Measurements from ENCODE around the gene NDOR1.

NDOR1 gene

DNA sequence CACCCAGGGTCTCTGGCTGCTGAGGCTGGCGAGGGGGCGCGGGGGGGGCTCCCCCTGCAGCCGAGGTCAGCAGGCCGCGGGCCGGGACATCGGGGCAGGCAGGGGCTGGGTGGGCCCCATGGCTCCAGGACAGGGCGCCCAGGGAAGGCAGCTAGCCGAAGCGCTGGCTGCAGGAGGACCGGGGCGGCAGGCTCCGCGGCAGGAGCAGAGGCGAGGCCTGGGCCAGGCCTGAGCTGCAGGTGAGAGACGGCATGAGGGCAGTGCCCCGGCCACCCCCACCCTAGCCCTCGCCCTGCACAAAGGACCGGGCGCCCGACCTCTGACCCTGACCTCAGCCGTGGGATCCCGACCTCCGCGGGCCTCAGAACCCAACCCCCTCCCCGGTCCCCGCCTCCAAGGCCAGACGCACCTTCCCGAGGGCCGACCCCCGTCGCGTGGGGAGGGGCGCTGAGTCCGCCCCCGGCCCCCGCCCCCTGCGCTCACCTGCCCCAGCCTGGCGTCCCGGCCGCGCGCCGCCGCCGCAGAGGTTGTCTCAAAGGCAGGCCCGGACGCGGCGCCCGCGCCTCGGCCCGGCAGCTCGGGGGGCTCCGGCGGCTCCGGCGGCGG lies 16.1 kb downstream of the NDOR1 start:
- no peaks in the 10 kb centered on the region for H3K9me3 ChIP-seq (ENCODE audit: control extremely low read depth in 1 of 5, control insufficient read depth in 4 of 5, insufficient read depth in 2 of 5, low read depth in 1 of 5, low read length in 4 of 5)
- H3K4me3 ChIP-seq (ENCODE audit: control insufficient read depth in 1 of 7, extremely low read depth in 1 of 7, insufficient read depth in 4 of 7, low read depth in 2 of 7, low read length in 6 of 7): peak overlapping the region in 5 of 7 experiments; percentile 25 to 93 (median 46)
- peaks cover 2 to 30% (median 26%) of the 10 kb centered on the region in 4 experiments for H3K4me1 ChIP-seq (ENCODE audit: control extremely low read depth in 1 of 4, control insufficient read depth in 4 of 4, insufficient read depth in 4 of 4, low read length in 3 of 4)
- CTCF ChIA-PET: interaction anchor here (1.1 to 1.2 kb wide), 2 partner anchors 11 to 32 kb away, joined by 3 to 4 read pairs; no protein-coding TSS in a partner anchor
- H3K27me3 ChIP-seq (replicated peaks in 2 of 5; ENCODE audit: control insufficient read depth in 4 of 5, insufficient read depth in 5 of 5, low read length in 4 of 5): peaks cover 0 to 6% (median 0%) of the 10 kb centered on the region in 5 experiments
- no peak for DNase-seq
- whole genome bisulfite sequencing (ENCODE audit: insufficient coverage): 11% methylated on average over 39 of the region's 61 CpGs
- peaks cover 0 to 11% (median 1%) of the 10 kb centered on the region in 4 experiments for H3K36me3 ChIP-seq (ENCODE audit: control insufficient read depth in 4 of 4, insufficient read depth in 4 of 4, low read length in 3 of 4)
- POLR2A ChIA-PET: no interaction called here
- H3K27ac ChIP-seq (ENCODE audit: insufficient read depth in 1 of 2, low read depth in 1 of 2, low read length in 2 of 2, poor library complexity in 1 of 2, severe bottlenecking in 2 of 2): no peak overlapping the region

DNA sequence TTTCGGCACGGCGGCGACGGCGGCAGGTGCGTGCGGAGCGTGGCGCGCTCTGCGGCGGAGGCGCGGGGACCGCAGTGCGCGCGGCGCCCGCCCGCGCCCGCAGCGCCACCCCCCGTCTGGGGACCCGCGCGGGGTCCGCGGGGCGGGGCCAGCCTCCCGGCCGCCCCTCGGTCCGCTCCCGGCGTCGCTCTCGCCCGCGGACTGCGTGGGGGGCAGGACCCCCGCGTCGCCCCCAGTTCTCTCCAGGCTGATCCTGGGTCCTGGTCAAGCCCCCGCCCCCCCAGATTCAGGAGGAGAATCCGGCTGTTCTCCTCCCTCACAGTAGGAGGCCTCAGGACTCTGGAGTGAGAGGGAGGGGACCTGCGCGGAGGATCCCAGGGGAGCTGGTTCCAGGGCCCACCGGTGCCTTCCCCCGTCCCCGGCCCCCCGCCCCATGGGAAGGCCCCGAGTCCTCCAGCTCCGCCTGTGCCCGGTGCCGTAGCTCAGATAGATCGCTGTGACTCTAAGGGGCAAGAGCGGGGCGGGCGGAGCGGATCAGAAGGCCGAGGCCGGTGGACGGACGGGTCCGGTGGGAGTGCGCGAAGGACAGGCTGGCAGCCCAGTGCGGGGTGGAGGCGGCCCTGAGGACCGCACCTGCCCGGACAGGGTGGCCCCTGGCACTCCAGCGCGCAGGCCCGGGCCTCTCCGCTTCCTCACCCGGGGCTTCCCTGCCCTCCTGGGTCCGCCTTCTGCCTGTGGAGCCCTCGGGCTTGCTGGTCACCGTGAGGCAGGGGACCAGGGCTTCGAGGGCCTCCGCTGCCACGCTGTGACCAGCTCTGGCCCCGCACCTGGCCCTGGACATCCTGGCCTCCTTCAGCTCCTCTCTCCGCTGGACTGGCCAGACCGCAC lies 16.9 kb downstream of the NDOR1 start, which contains the start of gene RNF208:
Gene RNF208 (minus strand): TSS at position 51 of the 888 bp plus-strand sequence. CDS start 1,028 bp downstream, outside the sequence.
- Histone ChIP-seq H3K27ac (ENCODE audit: insufficient read depth in 1 of 2, low read depth in 1 of 2, low read length in 2 of 2, poor library complexity in 1 of 2, severe bottlenecking in 2 of 2) (no peak within 1 kb of the TSS), H3K36me3 (ENCODE audit: control insufficient read depth in 4 of 4, insufficient read depth in 4 of 4, low read length in 3 of 4) (peaks cover 0 to 6% (median 0%) of the 10 kb centered on the region in 4 experiments), H3K27me3 (replicated peaks in 2 of 5; ENCODE audit: control insufficient read depth in 4 of 5, insufficient read depth in 5 of 5, low read length in 4 of 5) (peaks cover 0 to 13% (median 0%) of the 10 kb centered on the region in 5 experiments), H3K4me1 (ENCODE audit: control extremely low read depth in 1 of 4, control insufficient read depth in 4 of 4, insufficient read depth in 4 of 4, low read length in 3 of 4) (peaks cover 2 to 32% (median 27%) of the 10 kb centered on the region in 4 experiments), H3K9me3 (ENCODE audit: control extremely low read depth in 1 of 5, control insufficient read depth in 4 of 5, insufficient read depth in 2 of 5, low read depth in 1 of 5, low read length in 4 of 5) (no peaks in the 10 kb centered on the region), H3K4me3 (ENCODE audit: control insufficient read depth in 1 of 7, extremely low read depth in 1 of 7, insufficient read depth in 4 of 7, low read depth in 2 of 7, low read length in 6 of 7) (peak within 1 kb of the TSS; percentile 13 to 93 (median 62))
- ChIA-PET POLR2A (interaction anchor here (0.5 to 3.7 kb wide), 6 partner anchors 13 to 498 kb away, joined by 3 to 16 read pairs (median 3); partner anchors contain the start of gene TUBB4B), CTCF (interaction anchor here (0.7 to 6.3 kb wide), 9 partner anchors 13 to 103 kb away, joined by 3 to 46 read pairs (median 3); partner anchors contain the start of gene LRRC26)
- WGBS (ENCODE audit: insufficient coverage): 2% methylated on average over 79 of the region's 88 CpGs
- peak in 1 of 3 donors; percentile 18 for DNase-seq

DNA sequence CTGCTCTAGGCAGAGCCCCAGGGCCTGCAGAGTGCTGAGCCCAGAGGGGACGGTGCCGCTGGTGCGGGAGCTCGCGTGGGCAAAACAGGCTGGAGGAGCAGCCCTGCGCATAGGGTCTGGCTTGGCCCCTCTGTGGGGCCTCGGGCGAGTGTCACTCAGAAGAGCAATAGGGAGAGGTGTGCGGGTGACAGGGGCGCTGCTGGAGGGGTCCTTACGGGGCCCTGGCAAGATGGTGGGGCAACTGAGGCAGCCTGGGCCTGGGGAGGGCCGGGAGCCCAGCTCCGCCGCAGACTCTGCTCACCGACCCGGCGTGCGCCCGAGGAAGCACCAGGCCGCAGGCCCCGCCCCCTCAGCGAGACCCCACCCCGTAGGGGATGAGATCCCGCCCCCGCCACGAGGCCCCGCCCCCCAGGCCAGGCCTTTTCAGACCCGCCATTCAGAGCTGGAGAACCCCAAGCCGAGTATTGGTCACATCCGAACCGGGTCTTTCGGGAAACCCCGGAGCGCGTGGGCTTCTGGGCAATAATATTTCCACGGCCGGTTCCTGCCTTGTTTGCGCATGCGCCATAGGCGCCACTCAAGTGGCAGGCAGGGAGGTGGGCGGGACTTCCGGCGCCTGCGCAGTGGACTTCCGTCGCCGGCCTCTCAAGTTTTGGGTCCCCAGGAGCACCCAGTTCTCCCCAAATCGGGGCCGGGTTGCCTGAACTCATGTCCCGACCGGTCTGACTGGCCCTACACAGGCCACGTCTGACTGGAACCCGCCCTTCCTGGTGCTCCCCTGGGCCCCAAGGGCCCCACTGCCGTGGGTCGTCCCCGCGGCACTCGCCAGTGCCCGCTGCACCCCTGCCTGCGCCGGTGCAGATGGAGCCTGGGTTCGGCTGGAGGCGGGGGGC lies 17.8 kb downstream of the NDOR1 start:
- 0% methylated on average over 58 of the region's 63 CpGs for WGBS (ENCODE audit: insufficient coverage)
- POLR2A ChIA-PET: interaction anchor here (0.5 to 3.7 kb wide), 7 partner anchors 14 to 499 kb away, joined by 3 to 16 read pairs (median 3); partner anchors contain the start of genes ANAPC2, SSNA1 and TUBB4B
- H3K9me3 ChIP-seq (ENCODE audit: control extremely low read depth in 1 of 5, control insufficient read depth in 4 of 5, insufficient read depth in 2 of 5, low read depth in 1 of 5, low read length in 4 of 5): no peaks in the 10 kb centered on the region
- H3K27ac ChIP-seq (ENCODE audit: insufficient read depth in 1 of 2, low read depth in 1 of 2, low read length in 2 of 2, poor library complexity in 1 of 2, severe bottlenecking in 2 of 2): peak overlapping the region; percentile 54 to 83
- peak; percentile 98 to 99 (median 99) for DNase-seq
- CTCF ChIA-PET: interaction anchor here (0.8 to 6.3 kb wide), 10 partner anchors 14 to 104 kb away, joined by 3 to 46 read pairs (median 3); partner anchors contain the start of gene LRRC26
- peak overlapping the region; percentile 48 to 93 (median 77) for H3K4me3 ChIP-seq (ENCODE audit: control insufficient read depth in 1 of 7, extremely low read depth in 1 of 7, insufficient read depth in 4 of 7, low read depth in 2 of 7, low read length in 6 of 7)
- peaks cover 2 to 32% (median 27%) of the 10 kb centered on the region in 4 experiments for H3K4me1 ChIP-seq (ENCODE audit: control extremely low read depth in 1 of 4, control insufficient read depth in 4 of 4, insufficient read depth in 4 of 4, low read length in 3 of 4)
- peaks cover 0 to 4% (median 0%) of the 10 kb centered on the region in 4 experiments for H3K36me3 ChIP-seq (ENCODE audit: control insufficient read depth in 4 of 4, insufficient read depth in 4 of 4, low read length in 3 of 4)
- peaks cover 0 to 17% (median 0%) of the 10 kb centered on the region in 5 experiments for H3K27me3 ChIP-seq (replicated peaks in 2 of 5; ENCODE audit: control insufficient read depth in 4 of 5, insufficient read depth in 5 of 5, low read length in 4 of 5)

DNA sequence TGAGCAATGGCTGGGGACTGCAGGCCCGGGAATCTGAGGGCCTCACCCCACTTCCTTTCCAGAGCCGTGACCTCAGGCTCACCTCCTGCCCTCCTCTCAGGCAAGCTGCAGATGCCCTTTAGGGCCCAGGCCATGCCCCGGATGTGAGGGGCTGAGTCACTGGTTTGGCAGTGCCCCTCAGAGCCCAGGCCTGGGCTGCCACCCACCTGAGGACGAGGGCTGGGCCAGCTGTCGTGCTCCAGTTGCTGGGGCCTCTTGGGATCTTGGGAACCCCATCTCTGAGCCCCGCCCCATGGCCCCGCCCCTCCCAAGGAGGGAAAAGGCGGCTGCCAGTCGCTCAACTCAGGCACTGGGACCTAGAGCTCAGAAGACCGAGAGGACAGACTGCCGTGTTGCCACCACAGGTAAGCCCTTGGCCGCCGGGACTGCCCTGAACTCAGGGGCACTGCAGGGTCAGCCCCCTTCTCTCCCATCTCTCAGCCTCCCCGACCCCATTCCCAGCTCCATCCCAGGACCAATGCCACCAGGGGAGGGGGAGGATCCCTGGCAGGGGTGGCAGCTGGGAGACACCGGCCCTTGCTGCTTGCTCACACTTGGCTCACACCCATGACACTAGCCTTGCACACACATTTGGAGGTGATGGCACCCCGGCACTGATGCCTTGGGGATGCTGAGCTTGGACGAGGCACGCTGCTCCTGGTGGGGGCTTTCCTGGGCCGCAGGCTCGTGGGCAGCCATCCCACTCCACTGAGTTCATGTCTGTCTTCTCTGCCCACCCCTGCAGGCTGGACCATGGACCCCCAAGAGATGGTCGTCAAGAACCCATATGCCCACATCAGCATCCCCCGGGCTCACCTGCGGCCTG lies 19.6 kb downstream of the NDOR1 start, which contains the start of gene CYSRT1:
Gene CYSRT1 (plus strand): TSS at position 345 of the 865 bp plus-strand sequence. CDS start 448 bp downstream, at position 793.
- peaks cover 0 to 34% (median 0%) of the 10 kb centered on the region in 5 experiments for H3K27me3 ChIP-seq (replicated peaks in 2 of 5; ENCODE audit: control insufficient read depth in 4 of 5, insufficient read depth in 5 of 5, low read length in 4 of 5)
- DNase-seq: peak in 2 of 3 donors; percentile 18 to 49
- POLR2A ChIA-PET: interaction anchor here (0.6 to 3.7 kb wide), 3 partner anchors 15 to 36 kb away, joined by 3 to 16 read pairs (median 4); partner anchors contain the start of genes ANAPC2, SSNA1 and TUBB4B
- 42% methylated on average over 21 of the region's 23 CpGs for WGBS (ENCODE audit: insufficient coverage)
- H3K4me1 ChIP-seq (ENCODE audit: control extremely low read depth in 1 of 4, control insufficient read depth in 4 of 4, insufficient read depth in 4 of 4, low read length in 3 of 4): peaks cover 2 to 32% (median 27%) of the 10 kb centered on the region in 4 experiments
- H3K9me3 ChIP-seq (ENCODE audit: control extremely low read depth in 1 of 5, control insufficient read depth in 4 of 5, insufficient read depth in 2 of 5, low read depth in 1 of 5, low read length in 4 of 5): no peaks in the 10 kb centered on the region
- H3K36me3 ChIP-seq (ENCODE audit: control insufficient read depth in 4 of 4, insufficient read depth in 4 of 4, low read length in 3 of 4): no peaks in the 10 kb centered on the region
- CTCF ChIA-PET: interaction anchor here (1.1 to 6.3 kb wide), 7 partner anchors 12 to 105 kb away, joined by 3 to 46 read pairs (median 6); partner anchors contain the start of genes LRRC26 and SSNA1
- H3K4me3 ChIP-seq (ENCODE audit: control insufficient read depth in 1 of 7, extremely low read depth in 1 of 7, insufficient read depth in 4 of 7, low read depth in 2 of 7, low read length in 6 of 7): peak within 1 kb of the TSS in 6 of 7 experiments; percentile 67 to 93 (median 80)
- H3K27ac ChIP-seq (ENCODE audit: insufficient read depth in 1 of 2, low read depth in 1 of 2, low read length in 2 of 2, poor library complexity in 1 of 2, severe bottlenecking in 2 of 2): peak within 1 kb of the TSS in 1 of 2 experiments; percentile 83

- peaks cover 2 to 32% (median 27%) of the 10 kb centered on the region in 4 experiments for H3K4me1 ChIP-seq (ENCODE audit: control extremely low read depth in 1 of 4, control insufficient read depth in 4 of 4, insufficient read depth in 4 of 4, low read length in 3 of 4)
- no peaks in the 10 kb centered on the region for H3K9me3 ChIP-seq (ENCODE audit: control extremely low read depth in 1 of 5, control insufficient read depth in 4 of 5, insufficient read depth in 2 of 5, low read depth in 1 of 5, low read length in 4 of 5)
- H3K27me3 ChIP-seq (replicated peaks in 2 of 5; ENCODE audit: control insufficient read depth in 4 of 5, insufficient read depth in 5 of 5, low read length in 4 of 5): peaks cover 0 to 35% (median 0%) of the 10 kb centered on the region in 5 experiments
- H3K4me3 ChIP-seq (ENCODE audit: control insufficient read depth in 1 of 7, extremely low read depth in 1 of 7, insufficient read depth in 4 of 7, low read depth in 2 of 7, low read length in 6 of 7): no peak overlapping the region
- ChIA-PET CTCF (interaction anchor here (0.8 to 6.3 kb wide), 10 partner anchors 11 to 173 kb away, joined by 3 to 46 read pairs (median 8); partner anchors contain the start of genes ANAPC2, SSNA1 and TUBB4B), POLR2A (interaction anchor here (0.6 to 3.7 kb wide), 2 partner anchors 15 to 19 kb away, joined by 3 to 16 read pairs; partner anchors contain the start of gene TUBB4B)
- no peak overlapping the region for H3K27ac ChIP-seq (ENCODE audit: insufficient read depth in 1 of 2, low read depth in 1 of 2, low read length in 2 of 2, poor library complexity in 1 of 2, severe bottlenecking in 2 of 2)
- WGBS (ENCODE audit: insufficient coverage): 71% methylated on average over 20 of the region's 21 CpGs
- no peak for DNase-seq
- H3K36me3 ChIP-seq (ENCODE audit: control insufficient read depth in 4 of 4, insufficient read depth in 4 of 4, low read length in 3 of 4): no peaks in the 10 kb centered on the region
Observed at GRCh38 chr9:137225699-137226331, 20.3 kb downstream of the NDOR1 start.

Data from common myeloid progenitor, CD34-positive (primary cell).